ENCODE measurements around the gene FSHR. TPM values are rescaled to one million over a fixed set of nuclear protein-coding genes. Genes with fewer than 3 reads are reported as not detected.

FSHR gene
- total RNA-seq, 4 donors from 2014 or later: not detected

DNA sequence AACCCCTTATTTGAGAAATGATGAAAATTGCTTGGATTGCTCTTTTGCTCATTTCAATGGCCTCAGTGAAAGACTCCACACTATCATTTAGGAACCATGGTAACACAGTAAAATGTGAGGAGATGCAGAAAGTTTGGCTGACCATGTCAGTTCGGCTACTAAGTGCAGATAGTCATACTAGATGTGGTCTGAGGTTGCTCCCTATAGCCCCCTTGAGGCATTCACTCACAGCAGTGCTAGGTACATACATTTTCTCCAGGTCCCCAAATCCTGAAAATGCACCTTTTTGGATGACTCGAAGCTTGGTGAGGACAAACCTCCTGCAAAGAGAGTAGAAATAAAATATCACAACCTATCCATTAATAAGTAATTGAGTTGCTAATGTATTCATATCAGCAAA is 86.3 kb downstream of the FSHR start:
- Histone ChIP-seq H3K27ac (no peak overlapping the region), H3K36me3 (no peaks in the 10 kb centered on the region), H3K4me1 (no peaks in the 10 kb centered on the region), H3K4me3 (no peak overlapping the region), H3K27me3 (no peaks in the 10 kb centered on the region), H3K9me3 (peaks cover 0 to under 1% of the 10 kb centered on the region in 2 donors)
- in situ Hi-C loops (cut with MboI; ENCODE audit: low pct_ligation_motif_present in 1 of 4, low pct_unique_long_range_greater_than_20kb in 1 of 4, low sequenced_read_pairs in 3 of 4) (no loop called here), intact Hi-C loops (cut with DNase I; ENCODE audit: low total_unique reads) (no loop called here)
- DNase-seq: no peak
- TF ChIP-seq POLR2A (IDR thresholded peaks at IDR 0.05) (no peak), POLR2AphosphoS5 (IDR thresholded peaks at IDR 0.05) (no peak), EP300 (IDR thresholded peaks at IDR 0.05; ENCODE audit: low read depth) (no peak)
- TF ChIP-seq, protein P1, sequence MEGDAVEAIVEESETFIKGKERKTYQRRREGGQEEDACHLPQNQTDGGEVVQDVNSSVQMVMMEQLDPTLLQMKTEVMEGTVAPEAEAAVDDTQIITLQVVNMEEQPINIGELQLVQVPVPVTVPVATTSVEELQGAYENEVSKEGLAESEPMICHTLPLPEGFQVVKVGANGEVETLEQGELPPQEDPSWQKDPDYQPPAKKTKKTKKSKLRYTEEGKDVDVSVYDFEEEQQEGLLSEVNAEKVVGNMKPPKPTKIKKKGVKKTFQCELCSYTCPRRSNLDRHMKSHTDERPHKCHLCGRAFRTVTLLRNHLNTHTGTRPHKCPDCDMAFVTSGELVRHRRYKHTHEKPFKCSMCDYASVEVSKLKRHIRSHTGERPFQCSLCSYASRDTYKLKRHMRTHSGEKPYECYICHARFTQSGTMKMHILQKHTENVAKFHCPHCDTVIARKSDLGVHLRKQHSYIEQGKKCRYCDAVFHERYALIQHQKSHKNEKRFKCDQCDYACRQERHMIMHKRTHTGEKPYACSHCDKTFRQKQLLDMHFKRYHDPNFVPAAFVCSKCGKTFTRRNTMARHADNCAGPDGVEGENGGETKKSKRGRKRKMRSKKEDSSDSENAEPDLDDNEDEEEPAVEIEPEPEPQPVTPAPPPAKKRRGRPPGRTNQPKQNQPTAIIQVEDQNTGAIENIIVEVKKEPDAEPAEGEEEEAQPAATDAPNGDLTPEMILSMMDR (IDR thresholded peaks at IDR 0.05): no peak
- 68% methylated on average over 2 of the region's 2 CpGs; no CpG with 5 or more reads in 1 of the 2 donors for WGBS, 2 donors (ENCODE audit: low coverage in 1 of 2)

DNA sequence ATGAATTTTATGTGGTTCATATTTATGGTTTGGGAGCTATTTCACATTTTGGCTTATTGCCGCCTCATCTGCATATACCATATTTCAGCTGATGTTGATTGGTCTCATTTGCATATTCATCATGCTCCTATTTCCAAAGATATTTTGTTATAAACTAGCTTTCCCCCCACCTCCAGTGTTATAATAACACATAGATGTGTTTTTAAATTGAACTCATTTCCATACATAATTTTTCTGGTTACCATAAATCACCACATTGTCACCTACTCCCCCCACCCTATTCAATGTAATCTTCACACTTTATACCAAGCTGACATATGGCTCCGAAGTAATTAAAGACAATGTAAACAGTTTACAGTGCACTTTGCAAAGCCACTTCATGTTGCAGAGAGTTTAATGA is 101.2 kb downstream of the FSHR start:
- DNase-seq: no peak
- Histone ChIP-seq H3K4me1 (no peaks in the 10 kb centered on the region), H3K27me3 (no peaks in the 10 kb centered on the region), H3K9me3 (peaks cover 0 to 5% of the 10 kb centered on the region in 2 donors), H3K36me3 (no peaks in the 10 kb centered on the region), H3K27ac (no peak overlapping the region), H3K4me3 (no peak overlapping the region)
- no peak for TF ChIP-seq POLR2A (IDR thresholded peaks at IDR 0.05)
- TF ChIP-seq EP300 (IDR thresholded peaks at IDR 0.05; ENCODE audit: low read depth): no peak
- TF ChIP-seq, protein P1 (IDR thresholded peaks at IDR 0.05): no peak
- TF ChIP-seq POLR2AphosphoS5 (IDR thresholded peaks at IDR 0.05): no peak
- intact Hi-C loops (cut with DNase I; ENCODE audit: low total_unique reads): no loop called here
- WGBS, 2 donors (ENCODE audit: low coverage in 1 of 2): 21 to 70% methylated on average over 2 of the region's 2 CpGs
- in situ Hi-C loops (cut with MboI; ENCODE audit: low pct_ligation_motif_present in 1 of 4, low pct_unique_long_range_greater_than_20kb in 1 of 4, low sequenced_read_pairs in 3 of 4): no loop called here

DNA sequence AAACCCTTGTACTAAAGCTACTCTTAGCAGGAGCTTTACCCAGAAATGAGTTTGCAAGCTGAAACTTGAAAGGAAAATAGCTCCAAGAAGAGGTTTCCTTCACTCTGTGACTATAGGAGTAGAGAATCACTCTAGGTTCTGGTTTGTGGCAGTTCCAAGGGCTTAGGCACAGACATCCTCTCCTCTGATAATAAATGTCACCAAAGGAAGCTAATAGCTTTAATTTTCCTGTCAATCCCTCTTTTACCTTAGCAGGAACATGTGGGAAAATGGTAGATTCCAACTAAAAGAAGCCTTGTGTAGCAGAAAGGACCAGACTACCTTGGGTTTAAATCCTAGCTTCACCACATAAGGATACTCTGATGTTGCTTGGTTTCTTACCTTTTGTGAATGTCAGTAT is 104.0 kb downstream of the FSHR start:
- TF ChIP-seq POLR2A (IDR thresholded peaks at IDR 0.05) (no peak), POLR2AphosphoS5 (IDR thresholded peaks at IDR 0.05) (no peak), EP300 (IDR thresholded peaks at IDR 0.05; ENCODE audit: low read depth) (no peak)
- TF ChIP-seq, protein P1 (IDR thresholded peaks at IDR 0.05): no peak
- no peaks in the 10 kb centered on the region for H3K9me3 ChIP-seq
- no peak overlapping the region for H3K27ac ChIP-seq
- in situ Hi-C loops (cut with MboI; ENCODE audit: low pct_ligation_motif_present in 1 of 4, low pct_unique_long_range_greater_than_20kb in 1 of 4, low sequenced_read_pairs in 3 of 4) (no loop called here), intact Hi-C loops (cut with DNase I; ENCODE audit: low total_unique reads) (no loop called here)
- no peaks in the 10 kb centered on the region for H3K36me3 ChIP-seq
- no peak overlapping the region for H3K4me3 ChIP-seq
- no peaks in the 10 kb centered on the region for H3K27me3 ChIP-seq
- no peak for DNase-seq
- H3K4me1 ChIP-seq: no peaks in the 10 kb centered on the region

DNA sequence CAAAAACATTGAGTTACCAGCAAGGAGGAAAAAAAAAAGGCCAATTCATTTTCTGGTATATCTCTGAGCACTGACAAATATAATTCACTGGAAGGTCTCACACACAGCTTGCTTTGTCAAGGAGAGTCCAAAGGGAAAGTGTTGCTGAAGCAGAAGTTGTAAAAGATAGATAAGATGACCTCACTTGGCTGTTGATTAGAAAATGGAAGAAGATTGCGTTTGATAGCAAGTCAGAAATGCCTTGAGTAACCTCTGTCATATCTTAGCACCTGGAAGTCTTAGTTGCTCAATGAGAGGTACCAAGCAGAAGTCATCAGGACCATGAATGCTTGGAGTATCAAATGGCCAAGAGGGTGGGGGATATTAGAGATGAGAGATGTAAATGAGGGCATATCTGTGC is 105.2 kb downstream of the FSHR start:
- peaks cover 0 to 9% (median 2%) of the 10 kb centered on the region in 4 donors for H3K4me1 ChIP-seq
- H3K9me3 ChIP-seq: no peaks in the 10 kb centered on the region
- no peak for DNase-seq
- TF ChIP-seq POLR2AphosphoS5 (IDR thresholded peaks at IDR 0.05): no peak
- TF ChIP-seq, protein P1 (IDR thresholded peaks at IDR 0.05): no peak
- TF ChIP-seq POLR2A (IDR thresholded peaks at IDR 0.05): no peak
- TF ChIP-seq EP300 (IDR thresholded peaks at IDR 0.05; ENCODE audit: low read depth): no peak
- intact Hi-C loops (cut with DNase I; ENCODE audit: low total_unique reads) (no loop called here), in situ Hi-C loops (cut with MboI; ENCODE audit: low pct_ligation_motif_present in 1 of 4, low pct_unique_long_range_greater_than_20kb in 1 of 4, low sequenced_read_pairs in 3 of 4) (no loop called here)
- H3K36me3 ChIP-seq: no peaks in the 10 kb centered on the region
- WGBS, 2 donors (ENCODE audit: low coverage in 1 of 2): 30 to 80% methylated on average over 1 of the region's 1 CpG
- no peak overlapping the region for H3K27ac ChIP-seq
- no peak overlapping the region for H3K4me3 ChIP-seq
- H3K27me3 ChIP-seq: no peaks in the 10 kb centered on the region
